ENCODE measurements around the gene AFAP1.

The AFAP1 gene

DNA sequence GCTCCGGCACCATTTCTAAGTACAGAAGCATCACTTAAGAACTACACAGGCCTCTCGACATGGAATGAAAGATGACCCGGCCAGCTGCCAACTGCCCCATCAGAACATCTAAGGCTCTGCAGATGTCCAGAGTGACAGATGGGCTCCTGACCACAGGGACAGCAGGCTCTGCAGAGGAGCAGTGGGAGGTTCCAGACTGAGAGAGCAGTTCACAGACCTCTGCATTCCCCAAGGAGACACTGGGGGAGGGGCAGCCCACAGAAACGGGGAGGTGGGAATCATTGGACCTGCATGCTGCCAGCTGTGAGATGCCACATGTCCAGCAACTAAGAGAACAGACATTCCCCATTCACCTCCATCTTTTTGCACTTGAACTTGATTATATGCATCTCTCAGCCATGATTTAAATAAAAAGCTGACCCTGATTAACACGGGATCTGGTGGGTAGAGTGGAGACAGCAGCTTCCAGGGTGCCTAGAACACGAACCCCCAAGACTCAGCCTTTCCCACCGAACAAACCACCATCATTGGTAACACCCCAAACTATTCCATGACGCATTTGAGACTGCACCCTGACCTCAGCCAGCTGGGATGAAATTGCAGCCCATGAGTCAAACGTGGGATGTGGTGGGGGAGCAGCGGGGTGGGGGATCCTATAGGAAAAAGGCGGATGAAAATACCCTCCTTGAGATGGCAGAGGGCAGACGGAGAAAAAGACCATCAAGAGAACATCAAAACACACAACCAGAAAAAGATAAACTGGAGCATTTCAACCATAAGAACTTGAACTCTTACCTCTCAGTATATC, 47.2 kb downstream of the AFAP1 start:
- DNase-seq: peak; percentile 87

DNA sequence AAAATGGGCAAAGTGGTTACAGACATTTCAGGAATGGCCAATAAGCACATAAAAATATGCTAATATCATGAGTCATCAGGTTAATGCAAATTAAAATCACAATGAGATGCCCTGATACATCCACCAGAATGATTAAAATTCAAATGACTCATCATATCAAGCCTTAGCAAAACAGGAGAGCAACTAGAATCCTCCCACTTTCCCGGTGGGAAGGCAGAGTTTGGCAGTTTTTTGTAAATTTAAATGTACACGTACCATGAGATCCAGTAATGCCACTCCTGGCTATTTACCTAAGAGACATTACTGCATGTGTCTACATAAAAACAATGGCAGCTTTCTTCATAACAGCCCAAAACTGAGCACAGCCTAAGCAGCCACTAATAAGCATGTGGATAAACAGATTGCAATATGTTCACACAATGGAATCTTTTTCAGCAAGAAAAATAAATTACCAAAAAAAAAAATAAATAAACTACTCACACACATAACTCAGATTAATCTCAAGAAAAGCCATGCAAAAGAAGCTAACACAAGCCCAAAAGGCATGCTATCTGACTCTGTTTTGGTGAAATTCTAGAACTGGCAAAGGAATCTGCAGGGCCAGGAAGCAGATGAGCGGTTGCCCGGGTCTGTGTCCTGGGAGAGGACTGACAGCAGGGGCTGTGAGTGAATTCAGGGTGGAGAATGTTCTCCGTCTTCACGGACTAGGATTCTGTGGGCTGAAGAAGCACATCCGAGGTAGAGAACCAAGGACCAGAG, 48.8 kb downstream of the AFAP1 start:
- DNase-seq: peak; percentile 68

DNA sequence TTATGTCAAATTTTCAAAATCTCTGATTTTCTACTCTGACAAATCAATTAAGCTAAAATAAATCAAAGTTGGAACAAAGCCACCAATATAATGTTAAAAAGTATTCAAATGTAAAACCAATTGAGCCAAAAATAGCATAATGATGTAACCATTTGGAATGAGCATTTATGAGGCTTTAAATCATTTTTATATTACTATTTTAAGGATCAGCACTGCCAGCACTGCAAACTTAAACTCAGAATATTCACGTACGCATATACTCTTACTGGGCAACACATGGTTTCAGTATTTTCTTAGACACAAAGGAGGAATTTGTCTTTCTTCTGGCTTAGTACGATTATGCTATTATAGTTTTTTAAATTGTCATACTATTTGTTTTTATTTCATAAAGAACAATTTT, 52.2 kb downstream of the AFAP1 start:
- DNase-seq: no peak

DNA sequence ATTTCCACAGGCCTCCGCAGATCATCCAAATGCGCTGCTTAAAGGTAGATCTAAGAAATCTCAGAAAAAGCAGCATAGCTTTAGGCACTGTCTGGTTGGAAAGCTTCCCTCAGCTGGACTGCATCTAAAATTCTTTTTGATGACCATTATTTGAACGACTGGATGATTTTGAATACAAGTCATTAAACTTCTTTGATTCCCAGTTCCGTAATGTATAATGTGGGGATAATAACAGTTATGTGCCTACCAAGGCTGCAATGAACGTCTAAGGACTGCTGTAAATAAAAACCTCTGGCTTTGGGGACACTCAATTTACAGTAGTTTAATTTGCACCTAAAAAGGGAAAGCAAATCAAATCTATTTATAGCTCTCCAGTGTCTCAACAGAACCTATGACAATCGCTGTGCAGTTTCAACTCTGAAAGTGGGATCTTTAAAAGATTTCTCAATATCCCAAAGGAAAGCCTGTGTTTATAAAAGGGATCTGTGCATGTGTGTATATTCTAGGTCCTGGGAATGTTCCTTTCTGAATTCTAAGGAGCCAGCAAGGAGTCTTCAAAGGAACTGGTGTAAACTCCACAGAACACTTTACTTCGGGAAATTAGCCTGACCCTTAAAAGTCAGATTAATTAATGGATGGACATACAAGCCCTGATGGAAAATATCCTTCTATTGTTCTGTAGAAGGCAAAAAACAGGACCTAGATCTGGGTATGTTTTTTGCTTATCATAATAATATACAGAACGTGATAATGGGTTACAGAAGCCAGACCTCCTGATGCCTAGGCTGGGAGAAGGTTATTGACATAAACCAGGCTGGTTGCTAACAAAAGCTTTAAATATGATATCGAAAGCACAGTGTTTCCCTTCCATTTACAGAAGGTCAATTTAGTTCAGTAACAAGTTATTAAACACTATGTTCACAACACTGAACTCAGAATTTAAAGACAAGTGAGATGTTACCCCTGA, 53.4 kb downstream of the AFAP1 start:
- DNase-seq: no peak

DNA sequence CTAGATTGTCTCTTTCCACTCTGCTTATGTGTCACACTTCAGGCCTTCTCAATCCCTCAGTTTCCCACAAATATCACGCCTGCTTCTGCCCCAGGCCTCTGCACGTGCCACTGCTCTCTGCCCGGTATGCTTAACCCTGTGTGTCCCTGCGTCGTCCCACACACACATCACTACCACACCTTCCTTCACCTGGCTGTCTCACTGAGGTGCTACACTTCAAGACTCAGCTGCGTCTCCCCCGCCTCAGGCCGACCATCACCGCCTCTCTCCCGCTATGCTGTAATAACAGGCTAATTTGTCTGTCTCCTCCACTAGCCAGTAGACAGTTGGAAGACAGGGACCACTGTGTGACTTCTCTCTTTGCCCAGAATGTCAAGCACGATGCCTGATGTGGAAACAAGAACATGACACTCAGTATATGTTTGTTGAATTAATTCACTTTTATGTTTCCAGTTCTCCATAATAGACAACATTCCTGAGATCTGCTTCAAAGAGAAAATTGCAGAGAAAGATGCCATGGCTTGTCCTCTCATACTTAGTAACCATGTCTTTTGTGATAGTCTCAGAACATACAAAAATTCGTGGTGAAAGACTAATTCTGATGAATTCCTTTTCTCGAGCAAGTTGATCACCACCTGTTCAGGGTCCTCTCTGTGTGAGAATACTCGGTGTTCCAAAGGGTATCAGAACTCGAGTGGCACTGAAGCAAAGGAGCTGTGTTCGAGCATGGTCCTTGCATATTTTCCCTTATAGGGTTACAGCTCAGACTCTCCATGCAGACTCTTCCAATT, 54.2 kb downstream of the AFAP1 start:
- no peak for DNase-seq

DNA sequence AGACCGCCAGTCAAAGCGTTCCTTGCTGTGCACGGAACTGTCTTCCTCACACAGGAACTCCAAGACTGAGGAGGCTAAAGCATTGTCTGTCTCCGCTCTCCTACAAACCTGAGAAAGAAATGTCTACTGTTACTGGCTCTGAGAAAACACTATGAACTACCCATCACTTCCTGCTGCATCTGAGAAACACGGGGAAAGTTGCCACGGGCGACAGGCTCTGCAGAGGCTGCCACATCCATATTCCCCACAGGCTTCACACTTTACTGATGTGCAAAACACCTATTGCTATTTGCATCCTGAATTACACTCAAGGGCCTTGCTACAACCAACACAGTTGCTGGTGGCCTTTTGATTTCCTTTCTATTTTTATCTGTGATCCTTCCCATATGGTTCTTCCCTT, 59.0 kb downstream of the AFAP1 start:
- no peak for DNase-seq

DNA sequence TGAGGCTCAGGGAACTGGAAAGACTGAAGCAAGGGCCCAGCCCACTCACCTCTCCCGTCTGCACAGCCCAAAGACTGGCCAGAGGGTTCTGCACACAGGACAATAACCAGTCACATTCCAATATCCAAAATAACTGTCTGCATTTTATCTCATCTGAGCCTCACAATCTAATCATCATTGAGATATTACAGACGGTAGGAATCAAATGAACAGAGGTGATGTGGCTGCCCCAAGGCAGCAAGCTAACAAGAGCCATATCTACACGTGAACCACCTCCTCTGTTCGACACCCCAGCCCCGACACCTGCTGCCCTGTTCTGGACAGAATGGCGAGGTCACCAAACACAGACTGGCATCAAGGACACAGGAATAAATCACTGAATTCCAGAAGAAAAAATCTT, 60.5 kb downstream of the AFAP1 start:
- no peak for DNase-seq

DNA sequence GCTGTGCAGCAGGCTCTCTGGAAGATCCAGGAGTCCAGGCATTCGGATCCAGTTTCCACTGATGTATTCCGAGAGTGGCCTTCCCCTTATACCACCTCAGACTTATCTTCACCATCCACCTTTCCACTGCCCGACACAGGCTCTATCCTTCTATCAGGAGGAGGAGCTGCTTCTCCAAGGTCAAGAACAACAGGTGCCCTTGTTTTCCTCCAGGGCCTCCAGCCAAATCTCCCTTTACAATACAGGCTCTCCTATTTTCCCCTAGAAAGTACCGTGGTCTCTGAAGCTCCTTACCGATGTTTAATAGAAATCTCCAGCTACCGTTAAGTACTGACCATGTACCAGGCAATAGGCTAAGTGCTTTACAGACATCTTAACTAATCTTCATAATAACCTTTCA, 61.3 kb downstream of the AFAP1 start:
- DNase-seq: no peak

DNA sequence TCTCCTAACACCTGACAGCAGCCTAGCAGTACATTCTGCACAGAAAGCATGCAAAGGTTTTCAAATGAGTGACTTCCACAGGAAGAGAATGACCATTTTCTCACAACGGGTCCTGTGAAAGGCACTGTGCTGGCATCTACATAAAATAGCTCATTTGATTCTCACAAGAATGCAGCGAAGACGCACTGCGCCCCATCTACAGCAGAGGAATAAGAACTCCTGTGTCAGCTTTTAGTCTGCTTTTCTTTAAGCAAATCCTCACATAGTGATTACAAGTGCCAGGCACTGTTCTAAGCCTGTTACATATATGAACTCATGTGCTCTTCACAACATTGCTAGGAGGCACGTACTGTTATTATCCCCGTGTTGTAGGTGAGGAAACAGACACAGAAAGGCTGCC, 62.5 kb downstream of the AFAP1 start:
- no peak for DNase-seq

DNA sequence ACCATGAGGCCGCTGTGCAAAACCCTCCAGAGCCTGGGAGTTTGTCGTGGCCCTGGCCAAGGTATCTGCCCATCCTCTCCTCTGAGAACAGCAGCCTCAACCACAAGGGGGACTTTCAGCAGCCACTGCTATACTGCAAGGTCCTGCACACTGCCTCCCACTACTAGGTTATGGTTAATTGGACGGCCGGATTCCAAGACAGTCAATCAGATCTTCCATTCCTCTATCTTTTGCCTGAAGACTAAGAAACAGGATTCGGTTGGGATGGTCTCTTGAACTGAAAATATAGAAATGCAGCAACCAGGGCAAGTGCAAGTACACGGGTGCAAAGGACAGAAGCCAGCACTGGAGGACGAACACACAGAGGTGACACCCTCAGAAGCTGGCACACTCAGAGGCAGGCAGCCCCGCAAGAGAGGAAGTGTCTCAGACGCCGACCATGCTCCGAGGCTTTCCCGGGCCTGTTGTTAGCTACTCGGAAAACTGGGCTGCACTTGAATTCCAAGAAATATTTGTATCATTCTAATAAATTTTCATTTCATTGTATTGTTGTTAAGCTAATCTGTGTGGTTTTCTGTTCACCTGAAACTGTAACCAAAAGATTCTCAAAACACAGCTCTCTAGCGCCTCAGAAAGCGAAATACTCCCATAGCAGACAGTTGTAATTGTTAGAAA, 63.3 kb downstream of the AFAP1 start:
- DNase-seq: peak; percentile 23

DNA sequence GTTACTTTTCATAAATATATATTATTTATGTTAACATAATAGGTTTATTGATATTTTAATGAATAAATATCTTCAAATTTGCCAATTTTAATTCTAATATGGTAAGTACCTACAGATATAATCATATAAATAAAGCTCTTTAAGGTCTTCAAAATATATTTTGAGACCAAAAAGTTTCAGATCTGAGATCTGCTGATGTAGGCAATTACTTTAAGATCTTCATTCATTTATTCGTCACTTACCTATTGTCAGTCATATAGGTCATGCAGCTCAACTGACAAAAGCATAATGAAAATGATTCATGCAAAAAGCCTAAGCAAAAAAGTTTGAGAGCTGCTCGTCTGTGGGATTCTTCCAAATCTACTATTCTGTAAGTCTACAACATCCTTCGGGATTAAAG, 64.8 kb downstream of the AFAP1 start:
- DNase-seq: no peak

DNA sequence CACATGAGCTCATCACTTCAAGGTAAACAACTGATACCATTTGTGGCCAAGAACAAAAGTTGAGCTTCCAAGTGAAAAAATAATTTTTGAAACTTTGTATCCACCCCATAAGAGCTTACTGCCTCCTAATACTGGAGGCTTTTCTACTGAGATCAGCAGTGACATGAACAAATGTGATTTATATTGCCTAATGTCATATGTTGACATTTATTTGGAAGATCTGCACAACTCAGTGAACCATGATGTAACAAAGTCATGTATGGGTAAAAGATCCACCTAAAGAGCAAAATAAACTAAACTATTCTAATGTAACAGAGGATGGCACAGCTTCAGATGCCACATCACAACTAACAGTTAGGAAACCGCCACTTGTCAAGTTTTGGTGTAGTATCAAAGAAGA, 65.8 kb downstream of the AFAP1 start:
- DNase-seq: no peak

DNA sequence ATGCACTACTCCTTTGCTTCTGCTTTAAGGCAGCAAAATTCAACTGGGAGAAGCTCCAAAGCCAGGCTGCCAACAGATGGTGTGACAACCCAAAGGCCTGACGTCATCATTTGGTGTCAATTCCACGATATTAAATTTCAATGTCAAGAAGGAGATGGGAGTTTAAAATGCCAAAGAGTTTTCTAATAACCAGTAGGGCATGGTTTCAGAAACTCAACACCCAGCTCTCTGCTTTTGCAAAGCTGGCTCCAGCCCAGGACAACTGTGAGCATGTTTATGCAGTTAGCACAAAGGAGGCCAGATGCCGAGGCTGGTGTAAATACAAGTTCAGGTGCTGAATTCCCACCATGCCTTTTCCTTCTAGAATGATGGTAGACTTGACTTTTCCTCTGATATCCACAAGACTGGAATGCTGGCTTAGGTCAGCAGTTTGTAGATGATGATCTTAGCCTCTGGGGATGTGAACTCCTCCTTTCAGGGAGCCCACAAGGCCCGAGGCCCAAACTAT, 67.3 kb downstream of the AFAP1 start:
- DNase-seq: peak; percentile 89

DNA sequence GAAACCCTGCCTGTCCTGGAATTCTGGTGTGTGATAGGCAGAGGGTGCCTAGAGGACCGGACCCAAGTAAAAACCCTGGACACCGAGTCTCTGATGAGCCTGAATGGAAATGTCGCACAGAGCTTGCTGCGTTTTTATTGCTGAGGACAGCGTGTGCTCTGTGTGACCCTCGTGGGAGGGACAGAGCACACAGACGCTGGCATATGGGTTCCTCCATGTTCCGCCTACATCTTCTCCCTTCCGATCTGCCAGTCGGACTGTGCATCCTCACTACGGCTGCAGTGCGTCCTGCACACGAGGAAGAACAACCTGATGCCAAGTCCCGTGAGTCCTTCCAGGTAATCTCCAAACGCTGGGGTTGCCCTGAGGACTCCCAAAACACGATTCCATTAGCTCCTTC, 68.3 kb downstream of the AFAP1 start:
- no peak for DNase-seq

DNA sequence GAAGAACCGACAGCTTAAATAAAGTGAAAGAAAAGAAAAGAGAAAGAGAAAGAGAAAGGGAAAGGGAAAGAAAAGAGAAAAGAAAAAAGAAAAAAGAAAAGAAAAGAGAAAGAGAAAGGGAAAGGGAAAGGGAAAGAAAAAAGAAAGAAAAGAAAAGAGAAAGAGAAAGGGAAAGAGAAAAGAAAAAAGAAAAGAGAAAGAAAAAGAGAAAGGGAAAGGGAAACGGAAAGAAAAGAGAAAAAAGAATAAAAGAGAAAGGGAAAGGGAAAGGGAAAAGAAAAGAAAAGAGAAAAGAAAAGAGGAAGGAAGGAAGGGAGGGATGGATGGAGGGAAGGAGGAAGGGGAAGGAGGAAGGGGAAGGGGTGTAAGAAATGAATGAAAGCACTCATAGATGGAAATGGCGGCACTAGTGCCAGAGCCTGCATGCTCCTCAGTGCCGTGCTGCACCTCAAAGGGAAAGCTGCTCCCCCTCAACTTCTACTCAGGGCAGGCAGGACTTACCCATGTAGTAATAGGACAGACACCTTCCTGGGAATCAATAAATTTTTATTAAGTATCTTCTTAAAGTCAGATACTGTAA, 70.7 kb downstream of the AFAP1 start:
- DNase-seq: no peak

DNA sequence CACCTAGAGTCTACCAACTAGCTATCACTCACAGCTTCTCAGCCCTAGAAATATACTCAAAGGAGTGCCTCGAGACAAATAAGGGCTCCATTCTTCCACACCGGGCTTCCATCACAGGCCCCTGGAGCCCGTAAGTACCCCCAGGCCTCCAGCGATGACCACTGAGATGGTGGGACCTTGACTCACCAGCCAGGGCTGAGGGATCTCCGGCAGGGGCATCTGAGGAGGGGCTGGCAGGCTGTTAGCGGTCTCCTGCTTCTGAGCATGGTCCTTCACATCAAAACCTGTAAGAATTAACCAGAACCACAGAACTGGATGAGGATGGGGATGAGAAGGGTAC, 71.3 kb downstream of the AFAP1 start:
- no peak for DNase-seq

DNA sequence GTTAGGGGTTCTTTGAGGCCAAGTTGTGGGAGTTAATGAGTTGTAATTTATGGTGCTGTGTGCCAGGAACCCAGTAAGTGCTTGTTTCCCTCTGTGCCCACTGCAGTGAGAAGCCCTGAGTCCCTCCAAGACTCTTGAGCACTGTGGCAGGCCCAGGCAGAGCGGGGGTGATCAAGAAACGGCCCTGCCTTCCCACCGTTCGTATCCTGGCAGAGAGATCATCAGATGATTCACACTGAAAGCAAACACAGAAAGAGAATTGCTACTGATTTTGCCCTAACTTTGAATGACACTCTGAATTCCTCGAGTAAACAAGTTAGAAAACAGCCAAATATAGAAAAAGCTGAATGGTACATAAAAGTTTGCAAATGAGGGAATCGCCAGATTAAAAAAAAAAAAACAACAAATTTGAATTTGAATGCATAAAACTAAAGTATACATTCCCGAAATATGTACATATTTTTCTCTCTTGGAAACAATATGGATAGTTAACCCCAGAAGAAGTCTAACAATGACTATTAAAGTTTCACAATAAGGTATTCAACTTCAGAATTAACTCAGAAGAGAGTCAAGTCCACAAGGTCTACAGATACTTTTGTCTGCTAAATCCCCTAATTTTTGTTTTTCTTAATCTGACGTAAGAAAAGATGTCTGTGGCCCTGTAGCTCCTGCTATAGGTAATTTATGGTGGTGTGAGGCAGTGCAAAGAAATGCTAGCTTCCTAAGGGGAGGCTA, 71.8 kb downstream of the AFAP1 start:
- no peak for DNase-seq

DNA sequence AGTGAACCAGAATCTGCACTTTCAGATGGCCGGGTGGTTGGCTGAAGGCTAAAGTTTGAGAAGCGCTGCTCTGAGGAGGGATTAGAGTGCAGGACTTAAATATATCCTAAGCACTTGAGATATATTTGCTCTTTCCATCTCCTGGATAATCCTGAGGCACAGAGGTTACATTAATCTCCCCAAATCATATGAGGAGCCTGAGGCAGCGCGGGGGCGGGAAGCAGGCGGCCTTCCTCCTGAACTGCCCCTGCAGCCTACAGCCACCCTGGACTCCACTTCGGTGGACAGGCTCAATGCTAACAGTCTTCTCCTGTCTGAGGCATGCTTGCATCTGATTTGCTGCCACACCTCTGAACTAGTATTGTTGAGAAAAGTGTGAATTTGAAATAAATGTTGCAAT, 72.5 kb downstream of the AFAP1 start:
- no peak for DNase-seq

DNA sequence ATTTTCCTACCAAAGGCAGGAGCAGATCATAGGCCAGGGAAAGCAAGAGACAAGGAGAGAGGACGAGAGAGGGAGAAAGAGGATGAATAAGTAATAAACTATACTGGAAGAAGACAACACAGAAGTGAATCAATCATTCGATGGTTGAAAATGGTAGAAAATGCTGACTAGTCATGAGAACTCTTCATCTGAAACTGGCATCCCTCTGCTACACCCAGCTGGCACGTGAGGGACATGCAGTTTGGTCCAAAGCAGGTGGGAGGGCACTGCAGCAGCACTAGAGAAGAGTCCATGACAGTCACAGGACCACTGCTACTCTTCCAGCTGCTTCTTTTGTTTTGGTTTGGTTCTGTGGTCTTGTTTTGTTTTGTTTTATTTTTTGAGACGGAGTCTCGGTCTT, 74.1 kb downstream of the AFAP1 start:
- no peak for DNase-seq

DNA sequence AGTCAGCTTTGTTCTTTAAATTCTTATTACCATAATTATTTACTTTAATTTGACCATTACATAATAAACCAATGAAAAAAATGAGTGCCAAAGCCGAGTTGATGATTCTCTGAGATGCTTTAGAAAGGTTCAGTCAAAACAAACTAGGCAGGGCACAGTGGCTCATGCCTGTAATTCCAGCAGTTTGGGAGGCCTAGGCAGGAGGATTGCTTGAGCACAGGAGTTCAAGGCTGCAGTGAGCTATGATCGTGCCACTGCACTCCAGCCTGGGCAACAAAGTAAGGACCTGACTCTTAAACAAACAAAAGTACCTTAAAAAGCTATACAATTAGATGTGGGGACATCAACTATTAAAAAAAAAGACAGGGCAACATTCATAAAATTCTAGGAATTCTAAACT, 75.0 kb downstream of the AFAP1 start:
- no peak for DNase-seq

Data from NCI-H69 (cell line).